Panc1 (cell line): ENCODE results near the gene STAC3.

ENCODE experiments used
- CTCF ChIP-seq: fragments of 450-650 bp; IDR thresholded peaks from 2 replicates; pipeline ENCODE4 v1.5.1; 2017; ENCODE audit warnings: mild to moderate bottlenecking
- TCF7L2 ChIP-seq: IDR thresholded peaks from 2 replicates; pipeline ENCODE4 v1.6.1; 2011; ENCODE audit warnings: mild to moderate bottlenecking, low read depth, low read length, inconsistent platforms

GRCh38 chr12:57240926-57241401, 10.0 kb downstream of the STAC3 start:
- TF ChIP-seq CTCF (no peak), TCF7L2 (no peak)
